MM.1S (cell line): Measurements from ENCODE around the gene TTC33.

Experiments
- CTCF ChIP-seq: fragments of 300-600 bp; sonication (generic); IDR thresholded peaks from 2 replicates; pipeline ENCODE4 v1.5.1; 2016; ENCODE audit warnings: antibody characterized with exemption, low read length, mixed read lengths
- EZH2 ChIP-seq: fragments of 300-600 bp; sonication (generic); optimal IDR thresholded peaks from 2 replicates; pipeline ENCODE3; 2017; ENCODE audit warnings: low read depth, mild to moderate bottlenecking, antibody characterized with exemption, low read length, mixed read lengths

GRCh38 chr5:40652441-40653220 is 103.1 kb downstream of the TTC33 start:
- TF ChIP-seq CTCF: no peak
- TF ChIP-seq EZH2: no peak
